Adrenal gland (tissue), 5 donors: ENCODE measurements around the gene EFCAB14.

ENCODE experiments used
- POLR2A ChIP-seq, 2 donors: fragments of 450-650 bp; IDR thresholded peaks; one replicate each; pipeline ENCODE4 v1.6.1; 2017; ENCODE audit warnings: antibody characterized with exemption in 2 of 2, mild to moderate bottlenecking in 2 of 2, moderate library complexity in 1 of 2
- TF ChIP-seq, protein P1 (sequence below), 6 experiments: fragments of 450-650 bp in 4 of 6; fragments of 200-600 bp in 2 of 6; sonication (generic) in 1 of 6; IDR thresholded peaks; 1 replicate in 5 of 6; 2 replicates in 1 of 6; pipeline versions ENCODE4 v1.5.1 to v1.8.0; 2016 to 2021; ENCODE audit warnings: antibody characterized with exemption in 6 of 6, mild to moderate bottlenecking in 2 of 6, moderate library complexity in 1 of 6
- donor health status: DM: no; HTN: no; CAD: no.

DNA sequence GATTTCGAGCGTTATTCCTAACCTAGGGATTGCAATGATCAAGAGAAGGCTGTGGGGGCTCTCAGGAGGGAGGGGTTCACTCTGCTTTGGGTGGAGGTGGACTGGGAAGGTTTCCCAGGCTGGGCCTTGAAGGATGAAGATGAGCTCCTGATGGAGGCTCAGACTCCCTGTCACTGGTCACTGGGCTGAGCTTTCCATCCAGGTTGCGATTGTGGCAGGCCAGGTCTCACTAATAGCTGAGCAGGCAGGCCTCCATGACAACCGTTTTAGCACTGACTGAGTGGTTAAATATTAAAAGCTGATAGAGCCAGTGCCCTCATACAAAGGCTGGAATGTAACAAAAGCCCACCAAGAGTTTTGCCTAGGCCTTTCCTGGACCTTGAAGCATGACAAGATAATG, 36.2 kb upstream of the EFCAB14 start:
- TF ChIP-seq, protein P1, sequence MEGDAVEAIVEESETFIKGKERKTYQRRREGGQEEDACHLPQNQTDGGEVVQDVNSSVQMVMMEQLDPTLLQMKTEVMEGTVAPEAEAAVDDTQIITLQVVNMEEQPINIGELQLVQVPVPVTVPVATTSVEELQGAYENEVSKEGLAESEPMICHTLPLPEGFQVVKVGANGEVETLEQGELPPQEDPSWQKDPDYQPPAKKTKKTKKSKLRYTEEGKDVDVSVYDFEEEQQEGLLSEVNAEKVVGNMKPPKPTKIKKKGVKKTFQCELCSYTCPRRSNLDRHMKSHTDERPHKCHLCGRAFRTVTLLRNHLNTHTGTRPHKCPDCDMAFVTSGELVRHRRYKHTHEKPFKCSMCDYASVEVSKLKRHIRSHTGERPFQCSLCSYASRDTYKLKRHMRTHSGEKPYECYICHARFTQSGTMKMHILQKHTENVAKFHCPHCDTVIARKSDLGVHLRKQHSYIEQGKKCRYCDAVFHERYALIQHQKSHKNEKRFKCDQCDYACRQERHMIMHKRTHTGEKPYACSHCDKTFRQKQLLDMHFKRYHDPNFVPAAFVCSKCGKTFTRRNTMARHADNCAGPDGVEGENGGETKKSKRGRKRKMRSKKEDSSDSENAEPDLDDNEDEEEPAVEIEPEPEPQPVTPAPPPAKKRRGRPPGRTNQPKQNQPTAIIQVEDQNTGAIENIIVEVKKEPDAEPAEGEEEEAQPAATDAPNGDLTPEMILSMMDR (IDR thresholded peaks at IDR 0.05): no peak
- TF ChIP-seq POLR2A (IDR thresholded peaks at IDR 0.05): no peak
